ENCODE data around the gene KLC1. TPM values are rescaled to one million over a fixed set of nuclear protein-coding genes. Genes with fewer than 3 reads are reported as not detected.
A peak's percentile ranks its signal among the peaks of the same experiment; 100 is the strongest.
"Not testable (repeated sequence)": the region's sequence is repeated elsewhere in the genome, so short reads cannot be mapped to it uniquely, and the experiment has no call there.

Gene KLC1
- total RNA-seq, 1 donor from 2014 or later: 56.6 TPM

DNA sequence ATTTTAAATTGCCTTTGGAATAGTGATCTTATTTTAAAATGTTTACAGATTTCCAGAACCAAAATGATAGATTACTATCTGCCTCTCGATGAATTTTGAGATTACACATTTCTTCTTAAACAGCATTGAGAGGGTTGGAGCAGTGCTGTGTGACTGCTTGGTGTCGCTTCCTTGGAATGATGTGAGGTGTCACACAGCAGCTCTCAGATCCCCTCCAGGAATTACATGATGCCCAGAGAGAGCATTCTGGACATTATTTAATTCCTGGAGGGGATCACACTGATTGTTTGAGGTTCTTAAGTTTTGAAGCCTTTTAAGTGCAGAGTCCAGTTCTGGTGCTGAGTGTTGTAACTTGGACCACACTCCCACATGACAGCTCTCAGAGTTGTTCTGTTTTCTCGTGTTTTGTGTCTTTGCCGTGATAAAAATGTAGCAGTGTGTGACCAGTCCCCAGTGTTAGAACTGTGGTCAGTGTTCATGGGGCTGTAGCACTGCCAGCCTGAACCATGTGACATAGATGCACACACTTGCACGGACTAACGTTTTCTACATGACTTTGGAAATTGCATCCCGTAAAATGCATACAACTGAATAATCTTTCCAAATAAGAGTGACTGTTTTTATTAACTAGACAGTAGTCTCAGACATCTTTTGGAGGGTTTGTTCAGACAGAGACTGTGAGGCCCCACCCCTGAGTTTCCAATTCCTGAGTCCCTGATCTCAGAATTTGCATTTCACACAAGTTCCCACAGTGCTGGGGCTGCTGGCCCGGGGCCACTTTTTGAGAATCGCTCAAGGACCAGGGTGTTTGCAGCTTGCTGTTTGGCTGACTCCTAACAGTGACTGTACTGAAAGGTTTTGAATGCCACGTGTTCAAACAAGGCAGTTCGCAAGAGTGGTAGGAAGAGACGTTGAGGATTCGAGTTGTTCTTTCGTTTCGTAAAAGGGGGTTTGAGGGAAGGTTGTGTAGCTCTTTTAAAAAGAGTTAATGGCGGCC, 60.2 kb downstream of the KLC1 start:
- ATAC-seq: no peak
- no peak for DNase-seq (ENCODE audit: low spot score)

DNA sequence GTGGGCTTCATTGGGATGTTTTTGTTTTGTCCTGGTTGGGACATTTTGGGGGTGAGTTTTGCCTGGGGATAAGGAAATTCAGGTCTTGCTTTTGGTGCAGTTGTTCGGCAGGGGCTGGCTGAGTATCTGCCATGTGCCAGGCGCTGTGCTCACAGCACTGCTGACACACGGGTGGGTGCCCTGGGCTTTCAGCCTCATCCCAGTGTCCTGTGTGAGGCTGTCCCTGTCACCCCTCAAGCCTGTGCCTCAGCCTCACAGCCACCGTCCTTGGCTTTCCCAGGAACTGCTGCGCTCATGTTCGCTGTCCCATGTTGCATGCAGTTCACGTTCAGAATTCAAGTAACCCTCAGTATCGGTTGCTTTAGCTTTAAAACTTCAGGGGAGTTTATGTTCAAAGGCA, 61.3 kb downstream of the KLC1 start:
- ATAC-seq: no peak
- no peak for DNase-seq (ENCODE audit: low spot score)

DNA sequence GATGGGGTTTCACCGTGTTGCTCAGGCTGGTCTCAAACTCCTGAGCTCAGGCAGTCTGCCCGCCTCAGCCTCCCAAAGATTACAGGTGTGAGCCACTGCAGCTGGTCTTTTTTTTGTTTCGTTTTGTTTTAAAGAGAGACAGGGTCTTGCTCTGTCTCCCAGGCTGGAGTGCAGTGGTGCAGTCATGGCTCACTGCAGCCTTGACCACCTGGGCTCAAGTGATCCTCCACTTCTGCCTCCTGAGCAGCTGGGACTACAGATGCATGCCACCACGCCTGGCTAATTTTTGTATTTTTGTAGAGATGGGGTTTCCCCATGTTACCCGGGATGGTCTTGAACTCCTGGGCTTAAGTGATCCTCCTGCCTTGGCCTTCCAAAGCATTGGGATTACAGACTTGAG, 62.6 kb downstream of the KLC1 start:
- DNase-seq (ENCODE audit: low spot score); ATAC-seq: not testable (repeated sequence)

DNA sequence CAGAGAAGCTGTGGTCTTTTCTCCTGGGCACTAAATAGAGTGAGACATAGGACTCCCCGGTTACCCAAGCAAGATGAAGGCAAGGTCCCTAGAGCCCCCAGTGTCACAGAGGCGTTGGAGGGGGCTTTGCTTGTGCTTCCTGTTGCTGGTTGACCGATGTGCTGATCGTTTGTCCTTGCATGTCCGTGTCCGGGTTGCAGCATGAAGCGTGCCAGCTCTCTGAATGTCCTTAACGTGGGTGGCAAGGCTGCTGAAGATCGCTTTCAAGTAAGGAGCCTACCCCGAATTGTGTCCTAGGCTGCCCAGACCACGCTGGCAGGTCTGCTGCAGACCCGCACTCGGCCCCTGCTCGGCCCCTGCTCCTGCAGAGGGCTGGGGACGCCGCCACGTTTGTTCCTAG, 63.1 kb downstream of the KLC1 start:
- DNase-seq (ENCODE audit: low spot score): no peak

DNA sequence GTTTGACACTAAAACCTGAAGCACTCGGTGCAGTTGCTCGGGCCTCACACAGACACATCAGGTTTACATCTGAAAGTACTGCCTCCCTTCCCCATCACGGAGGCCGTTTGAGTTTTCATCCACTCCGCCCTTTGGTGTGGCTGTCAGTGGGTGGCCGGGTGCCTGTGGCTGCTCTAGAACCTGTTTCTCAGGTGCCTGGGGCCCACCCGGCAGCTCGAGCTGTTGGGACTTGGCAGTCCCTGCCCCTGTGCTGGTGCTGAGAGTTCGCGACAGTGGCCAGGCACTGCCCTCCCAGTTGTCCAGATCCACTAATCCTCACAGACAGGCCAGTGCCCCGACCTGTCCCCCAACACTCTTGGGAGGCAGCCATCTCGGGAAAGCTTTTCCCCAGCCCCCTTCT, 63.9 kb downstream of the KLC1 start:
- DNase-seq (ENCODE audit: low spot score) (no peak), ATAC-seq (no peak)

More for the DNA sequence above, 63.1 kb downstream of the KLC1 start:
- ATAC-seq: no peak

DNA sequence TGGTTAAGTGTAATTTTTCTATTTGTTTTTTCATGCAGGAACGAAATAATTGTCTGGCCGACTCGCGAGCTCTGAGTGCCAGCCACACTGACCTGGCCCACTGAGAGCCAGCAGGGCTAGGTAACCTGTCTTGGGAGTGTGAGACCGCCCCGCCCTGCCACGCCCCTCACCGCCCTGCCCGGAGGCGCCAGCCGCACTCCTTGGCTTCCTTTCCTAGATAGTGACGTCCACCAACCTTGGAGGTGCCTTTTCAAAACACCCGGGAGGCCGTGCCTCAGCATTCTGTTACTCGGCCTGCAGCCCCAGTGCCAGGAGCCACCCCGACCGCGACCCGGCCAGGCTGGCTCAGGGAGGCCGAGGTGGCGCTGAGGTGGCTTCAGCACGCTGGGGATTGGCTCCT, 64.5 kb downstream of the KLC1 start:
- DNase-seq (ENCODE audit: low spot score): no peak
- no peak for ATAC-seq

DNA sequence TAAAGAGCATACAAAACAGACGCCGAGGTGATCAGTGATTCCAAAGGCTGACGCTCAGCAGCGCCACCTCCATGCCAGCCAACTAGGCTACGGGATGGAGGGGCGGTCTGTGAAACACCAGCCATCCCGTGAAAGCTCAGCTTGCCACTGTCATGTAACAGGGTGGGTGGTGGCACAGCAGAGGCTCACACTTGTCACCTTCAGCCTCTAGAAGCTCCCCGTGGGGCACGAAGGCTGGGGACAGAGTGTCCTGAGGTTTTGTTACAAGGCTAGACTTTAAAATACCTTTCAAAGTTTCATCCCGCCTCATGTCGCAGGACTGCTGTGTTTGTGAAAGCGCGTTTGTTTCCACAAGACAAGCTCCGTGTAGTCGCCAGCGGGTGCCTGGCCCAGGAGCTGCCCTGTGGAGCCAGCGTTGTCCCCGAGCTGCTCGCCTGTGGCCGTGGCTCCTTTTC, 65.6 kb downstream of the KLC1 start:
- DNase-seq (ENCODE audit: low spot score) (no peak), ATAC-seq (no peak)

DNA sequence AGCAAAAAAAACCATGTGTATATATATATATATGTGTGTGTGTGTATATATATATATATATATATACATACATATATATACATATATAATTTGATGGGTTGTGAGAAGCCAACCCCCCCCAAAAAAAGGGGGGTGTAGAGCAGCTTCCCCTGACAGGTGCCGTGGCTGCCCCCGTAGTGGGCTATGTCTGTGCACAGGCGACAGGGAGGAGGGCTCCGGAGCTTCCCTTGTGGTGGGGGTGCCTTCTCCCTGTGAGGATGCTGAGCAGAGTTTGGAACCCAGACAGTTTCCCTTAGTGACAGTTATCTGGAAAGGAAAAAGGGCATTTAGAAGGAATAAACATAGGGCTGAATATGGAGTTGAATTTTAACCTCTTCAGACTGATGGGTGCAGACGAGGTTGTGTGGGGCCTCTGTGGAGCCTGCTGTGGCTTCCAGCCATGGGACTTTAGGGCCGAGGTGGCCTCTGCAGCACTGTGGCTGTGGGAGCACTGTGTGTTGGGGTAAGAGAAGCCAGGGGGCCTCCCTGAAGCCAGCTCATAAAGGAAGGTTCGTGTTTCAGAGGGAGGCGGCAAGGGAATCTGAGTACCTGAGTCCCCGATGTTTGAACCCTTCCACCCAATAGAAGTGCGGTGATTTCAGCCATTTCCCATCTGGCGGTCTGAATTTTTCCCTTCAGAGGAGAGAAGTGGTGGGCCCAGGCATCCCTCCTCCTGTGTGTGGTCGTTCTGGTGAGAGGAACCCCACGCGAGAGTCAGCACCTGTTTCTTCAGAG, 66.5 kb downstream of the KLC1 start:
- ATAC-seq: no peak

DNA sequence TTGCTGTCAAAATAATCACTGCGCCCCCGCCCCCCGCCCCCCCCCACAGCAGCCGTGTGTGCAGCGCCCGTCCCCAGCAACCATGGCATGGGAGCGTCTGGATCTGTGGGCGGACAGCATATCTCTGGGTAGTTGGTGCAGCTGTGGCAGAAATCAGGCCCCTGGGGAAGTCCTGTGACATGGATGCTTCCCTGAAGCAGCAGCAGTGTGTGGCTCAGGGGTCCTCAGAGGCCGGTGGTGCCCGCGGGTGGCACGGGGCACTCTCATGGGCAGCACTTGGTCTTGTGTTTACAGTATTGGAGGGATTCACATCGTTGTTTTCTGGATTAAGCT, 67.0 kb downstream of the KLC1 start:
- no peak for DNase-seq (ENCODE audit: low spot score)
- ATAC-seq: no peak

More for the DNA sequence above, 66.5 kb downstream of the KLC1 start:
- no peak for DNase-seq (ENCODE audit: low spot score)

DNA sequence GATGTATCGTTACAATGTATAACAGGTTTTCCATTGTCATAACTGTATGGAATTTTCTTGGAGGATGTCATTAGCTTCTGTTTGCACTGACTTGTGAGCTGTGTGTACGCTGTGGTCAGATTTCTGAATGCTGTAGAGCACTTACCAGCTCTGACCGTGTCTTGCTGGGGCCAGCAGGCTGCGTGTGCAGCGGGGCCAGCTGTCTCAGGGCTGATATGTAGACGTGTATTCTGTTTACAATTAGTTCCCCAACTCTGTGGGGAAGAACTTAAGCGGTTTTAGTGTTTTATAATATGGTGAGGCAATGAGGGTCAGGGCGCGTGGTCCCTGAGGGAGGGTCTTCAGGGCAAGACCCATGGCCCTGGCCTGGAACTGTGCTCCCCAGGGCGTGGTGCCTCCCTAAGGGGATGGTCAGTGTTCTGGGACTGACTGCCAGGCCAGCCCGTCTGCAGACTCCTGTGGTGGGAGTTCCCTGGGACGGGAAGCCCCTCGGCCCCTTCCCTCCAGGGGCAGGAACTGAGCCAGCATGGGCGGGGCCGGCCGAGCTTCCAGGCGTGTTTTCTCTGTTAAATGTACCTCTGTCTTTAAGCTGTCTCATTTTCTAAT, 67.6 kb downstream of the KLC1 start:
- DNase-seq (ENCODE audit: low spot score): no peak
- no peak for ATAC-seq

DNA sequence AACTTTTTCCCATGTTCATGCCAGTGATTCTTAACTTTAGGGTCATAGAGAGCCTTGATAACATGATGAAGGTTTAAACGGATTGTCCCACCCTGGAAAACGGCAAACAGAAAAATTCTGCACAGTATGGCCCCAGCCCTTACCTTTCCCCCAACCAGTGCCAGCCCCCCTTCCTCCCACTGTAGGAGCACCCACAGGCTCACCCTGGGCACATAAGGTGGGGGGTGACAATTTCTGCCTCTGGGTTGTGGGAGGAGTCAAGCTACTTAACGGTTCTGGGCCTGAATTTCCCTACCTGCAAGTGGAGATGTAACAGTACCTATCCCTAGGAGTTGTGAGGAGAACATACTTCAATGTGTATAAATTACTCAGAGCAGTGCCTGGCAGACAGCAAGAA, 68.2 kb downstream of the KLC1 start:
- DNase-seq (ENCODE audit: low spot score) (no peak), ATAC-seq (no peak)

DNA sequence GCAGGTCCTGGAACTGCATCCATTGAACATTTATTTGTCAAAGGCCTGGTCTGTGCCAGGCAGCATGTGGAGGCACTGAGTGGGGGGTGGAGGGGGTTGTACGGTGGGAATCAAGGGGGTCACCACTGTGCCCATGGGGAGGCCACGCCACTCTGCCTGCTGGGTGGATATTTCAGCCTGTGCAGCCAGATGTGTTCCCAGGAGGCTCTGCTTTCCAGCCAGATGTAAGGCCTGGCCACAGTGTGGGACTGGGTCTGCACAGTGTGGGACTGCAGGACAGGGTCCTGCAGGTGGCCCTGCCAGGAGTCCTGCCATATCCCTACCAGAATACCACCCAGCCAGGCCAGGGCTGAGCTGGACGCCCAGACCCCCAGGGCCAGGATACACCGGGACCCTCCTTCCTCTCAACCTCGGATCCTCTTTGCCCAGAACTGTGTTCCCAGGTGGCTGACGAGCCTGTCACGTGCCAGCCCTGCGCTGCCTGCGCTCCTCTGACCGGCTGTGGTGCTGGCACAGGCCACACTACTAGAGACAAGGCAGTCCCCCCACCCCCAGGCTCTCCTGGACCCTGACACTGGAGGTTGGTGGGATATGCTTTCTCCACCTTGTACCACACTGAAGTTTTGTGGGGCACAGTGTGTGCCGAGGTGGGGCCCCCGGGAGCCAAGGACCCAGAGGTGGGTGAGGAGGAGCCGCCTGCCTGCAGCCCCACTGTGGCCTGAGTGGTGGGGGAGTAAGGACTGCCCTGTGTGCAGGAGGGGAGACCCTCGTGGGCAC, 68.8 kb downstream of the KLC1 start:
- DNase-seq (ENCODE audit: low spot score): no peak
- no peak for ATAC-seq

DNA sequence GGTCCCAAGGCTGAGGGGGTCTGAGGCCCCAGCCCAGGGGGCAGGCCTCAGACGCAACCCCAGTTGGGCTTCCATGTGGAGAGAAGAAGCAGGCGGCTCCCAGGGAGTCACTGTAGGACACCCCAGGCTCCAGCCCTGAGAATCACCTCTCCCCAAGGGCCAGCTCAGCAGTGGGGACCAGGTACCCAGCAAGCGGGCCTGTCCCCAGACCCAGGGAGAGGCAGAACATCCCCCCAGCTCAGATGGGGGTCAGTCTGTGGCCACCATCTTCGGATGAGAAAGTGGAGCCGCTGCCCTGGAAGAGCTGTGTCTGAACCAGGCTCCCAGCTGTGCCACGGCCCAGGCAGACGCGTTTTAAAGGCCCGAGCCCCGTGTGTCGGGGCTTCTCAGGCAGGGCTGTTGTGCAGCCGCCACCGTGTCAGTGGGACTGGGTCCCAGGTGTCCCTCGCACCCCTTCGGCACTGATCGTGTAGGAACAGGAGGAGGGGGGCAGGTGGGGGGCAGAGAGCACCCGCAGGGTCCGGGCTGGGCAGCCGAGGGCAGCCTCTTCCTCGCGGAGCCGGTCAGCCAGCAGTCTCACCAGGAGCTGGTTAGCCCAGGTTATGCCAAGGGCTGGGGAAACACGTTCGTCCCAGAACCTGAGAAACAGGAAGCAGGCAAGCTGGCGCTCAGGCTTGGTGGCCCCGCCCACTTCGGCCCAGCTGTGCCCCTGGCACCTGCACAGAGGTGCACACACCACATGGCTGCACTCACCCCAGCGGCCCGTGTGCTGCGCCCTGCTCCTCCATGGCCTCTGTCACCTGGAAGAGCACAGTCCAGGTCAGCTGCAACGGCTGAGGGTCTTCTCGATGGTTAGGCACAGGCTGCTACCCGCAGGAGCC, 69.6 kb downstream of the KLC1 start:
- ATAC-seq (peak; percentile 35), DNase-seq (ENCODE audit: low spot score) (no peak)

DNA sequence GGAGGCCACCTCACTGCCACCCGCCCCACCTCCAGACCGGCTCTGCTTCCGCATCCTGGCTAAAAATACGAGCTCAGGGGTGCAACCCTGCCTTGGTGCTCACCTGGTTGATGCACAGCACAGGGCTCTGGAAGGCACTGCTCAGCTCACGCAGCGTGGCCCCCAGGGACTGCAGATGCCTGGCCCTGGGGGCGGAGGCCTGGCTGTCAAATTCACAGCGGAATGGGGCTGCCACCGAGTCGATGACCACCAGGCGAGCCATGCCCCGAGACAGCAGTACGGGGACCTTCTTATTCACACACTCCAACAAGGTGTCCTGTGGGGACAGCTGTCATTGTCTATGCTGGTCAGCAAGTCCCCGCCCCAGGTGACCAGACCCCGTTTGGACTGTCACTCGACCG, 70.2 kb downstream of the KLC1 start:
- no peak for DNase-seq (ENCODE audit: low spot score)
- no peak for ATAC-seq

DNA sequence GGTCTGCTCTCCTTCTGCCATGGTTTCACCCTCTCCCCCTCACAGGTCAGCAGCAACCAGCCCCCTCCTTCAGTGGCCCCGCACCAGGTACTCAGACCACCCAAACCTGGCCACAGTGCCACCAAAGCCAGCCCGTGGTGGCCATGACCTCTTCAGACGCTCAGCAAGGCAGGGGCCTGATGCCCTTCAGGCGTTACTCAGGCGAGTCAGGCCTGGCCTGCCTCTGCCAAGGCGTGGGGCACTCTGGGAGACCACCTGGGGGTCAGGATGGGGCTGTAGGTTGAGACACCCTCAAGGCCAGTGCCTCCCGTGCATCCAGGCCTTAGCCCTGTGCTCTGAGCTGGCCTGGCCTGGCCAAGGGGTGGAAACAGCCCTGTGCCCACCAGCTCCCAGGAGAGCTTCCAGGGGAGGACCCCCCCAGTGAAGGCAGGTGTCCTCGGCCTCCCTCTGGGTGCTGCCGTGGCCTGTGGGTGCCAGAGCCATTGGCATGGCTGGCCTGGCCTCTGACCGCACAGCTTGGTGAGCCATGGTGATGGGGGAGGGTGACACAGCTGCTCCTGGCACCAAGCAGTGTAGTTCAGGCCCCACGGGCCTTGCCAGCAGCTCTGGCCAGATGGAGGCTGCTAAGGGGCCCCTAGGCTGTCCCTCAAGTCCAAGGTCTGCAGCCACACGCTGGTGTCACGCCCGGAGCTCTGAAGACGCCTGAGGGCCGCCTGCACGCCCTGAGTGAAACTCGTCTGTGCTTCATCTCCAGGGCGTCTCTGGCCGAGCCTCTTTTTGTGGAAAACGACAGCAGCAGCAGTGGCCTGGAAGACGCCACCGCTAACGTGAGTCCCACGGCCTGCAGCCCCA, 71.1 kb downstream of the KLC1 start:
- DNase-seq (ENCODE audit: low spot score): peak; percentile 89
- ATAC-seq: peak; percentile 77

DNA sequence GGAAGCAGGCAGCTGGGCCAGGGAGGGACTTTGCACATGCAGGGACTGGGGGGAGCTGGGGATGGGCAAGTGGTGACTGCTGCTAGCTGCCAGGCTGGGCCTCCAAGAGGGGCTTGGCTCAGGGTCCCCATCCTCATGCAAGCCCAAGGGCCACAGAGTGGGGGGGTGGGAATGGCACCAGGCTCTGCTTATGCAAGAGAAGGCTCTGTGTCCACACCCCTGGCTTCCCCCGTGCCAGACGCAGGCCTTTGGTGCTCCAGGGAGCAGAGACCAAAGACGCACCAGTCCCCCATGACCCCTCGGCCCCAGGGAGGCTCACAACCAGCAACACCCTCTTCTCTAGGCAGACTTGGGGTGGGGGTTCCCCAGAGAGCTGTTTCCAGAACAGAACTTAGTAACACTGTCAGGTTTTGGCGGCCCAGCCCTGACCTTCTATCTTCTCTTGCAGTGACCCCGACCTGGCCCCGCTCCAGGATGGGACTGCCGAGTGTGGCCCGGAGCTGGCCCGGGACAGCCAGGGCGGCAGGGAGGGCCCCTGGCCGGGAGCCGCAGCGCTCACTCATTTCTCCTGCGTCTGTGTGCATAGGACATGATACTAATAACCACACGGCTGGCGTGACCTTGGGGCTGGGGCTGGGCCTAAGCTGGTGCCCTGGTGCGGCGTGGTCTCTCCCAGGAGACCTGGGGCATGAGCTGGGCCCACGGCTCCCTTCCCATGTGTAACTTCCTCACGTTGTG, 71.9 kb downstream of the KLC1 start:
- ATAC-seq: peak; percentile 59
- DNase-seq (ENCODE audit: low spot score): peak; percentile 85

DNA sequence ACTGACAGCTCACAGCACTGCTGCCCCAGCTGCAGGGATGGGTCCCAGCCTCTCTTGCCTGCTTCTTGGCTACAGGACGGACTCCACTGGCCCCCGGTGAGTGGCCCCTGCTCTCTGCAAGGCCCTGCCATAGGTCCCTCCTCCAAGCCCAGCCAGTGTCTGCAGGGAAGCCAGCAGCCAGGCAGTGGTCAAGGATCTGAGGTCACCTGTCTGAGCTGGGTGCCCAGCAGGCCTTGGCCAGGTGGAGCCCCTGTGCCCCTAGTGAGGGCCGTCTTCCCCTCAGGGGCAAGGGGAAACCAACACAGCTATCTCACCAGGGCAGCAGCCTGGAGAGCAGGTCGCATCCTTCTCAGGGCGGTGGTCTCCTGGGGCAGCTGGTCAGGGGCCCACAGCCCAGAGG, 73.1 kb downstream of the KLC1 start:
- no peak for ATAC-seq
- DNase-seq (ENCODE audit: low spot score): no peak
